ENCODE results near the gene SRCIN1. TPM values are rescaled to one million over a fixed set of nuclear protein-coding genes. Genes with fewer than 3 reads are reported as not detected.
A peak's percentile ranks its signal among the peaks of the same experiment; 100 is the strongest.

The SRCIN1 gene
- total and polyA plus RNA-seq, 12 donors: 0.27 to 3.2 (median 1.2) TPM

DNA sequence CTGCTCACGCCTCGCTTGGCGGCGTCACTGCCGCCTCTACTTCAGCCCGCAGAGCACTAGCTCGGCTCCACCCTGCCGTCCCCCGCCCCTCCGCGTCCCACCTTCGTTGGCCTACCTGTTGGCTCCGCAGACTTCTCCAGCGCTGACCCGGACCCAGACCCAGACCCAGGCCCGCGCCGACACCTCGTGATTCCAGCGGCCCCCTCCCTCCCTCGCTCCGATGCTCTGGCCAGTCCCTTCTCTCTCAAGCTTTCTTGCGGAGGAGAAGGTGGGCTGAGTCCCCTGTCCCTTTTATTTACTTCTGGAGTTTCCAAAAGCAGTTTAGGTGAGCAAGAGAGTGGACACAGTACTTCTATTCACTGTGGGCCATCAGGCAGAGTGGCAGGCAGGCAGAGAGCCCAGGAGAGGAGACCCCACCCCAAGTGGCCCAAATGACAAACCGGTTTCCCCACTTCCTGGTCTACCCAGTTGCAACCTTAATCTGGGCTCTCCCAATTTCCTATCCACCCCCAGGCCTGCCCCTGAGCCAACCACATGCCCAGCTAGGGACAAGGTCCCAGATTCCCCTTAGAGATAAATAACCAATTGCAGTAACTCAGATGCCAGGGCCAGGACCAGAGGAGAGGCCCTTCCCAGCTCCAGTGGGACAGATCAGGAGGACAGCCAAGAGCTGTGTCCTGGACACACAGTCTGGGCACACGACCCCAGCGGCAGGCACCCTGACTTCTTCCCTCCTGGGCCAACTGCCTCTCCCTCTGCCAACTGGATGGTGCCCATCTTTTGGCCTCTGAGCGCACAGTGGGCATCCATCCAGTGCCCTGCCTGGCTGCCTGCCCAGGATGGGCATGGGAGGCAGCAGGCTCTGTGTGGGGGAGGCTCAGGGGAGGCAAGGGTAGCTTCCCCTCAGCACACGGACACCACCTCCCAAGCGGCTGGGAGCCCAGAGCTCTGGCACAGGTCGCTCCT lies 1.2 kb upstream of the SRCIN1 start:
- intact Hi-C loops (cut with DNase I): no loop called here
- peak; percentile 64 to 75 for DNase-seq
- Histone ChIP-seq H3K4me3 (peak overlapping the region in 9 of 10 donors; percentile 39 to 57 (median 53)), H3K4me1 (peaks cover 6 to 20% (median 16%) of the 10 kb centered on the region in 9 donors), H3K9me3 (peaks cover 0 to 7% (median 1%) of the 10 kb centered on the region in 11 donors), H3K27me3 (peaks cover 0 to 97% (median 77%) of the 10 kb centered on the region in 7 donors), H3K36me3 (no peaks in the 10 kb centered on the region), H3K27ac (peak overlapping the region in 4 of 10 donors; percentile 13 to 58 (median 49))
- WGBS, 2 donors: 8 to 9% methylated on average over 30 of the region's 30 CpGs
- ATAC-seq: peak; percentile 56 to 94 (median 84)
- TF ChIP-seq, protein P1, sequence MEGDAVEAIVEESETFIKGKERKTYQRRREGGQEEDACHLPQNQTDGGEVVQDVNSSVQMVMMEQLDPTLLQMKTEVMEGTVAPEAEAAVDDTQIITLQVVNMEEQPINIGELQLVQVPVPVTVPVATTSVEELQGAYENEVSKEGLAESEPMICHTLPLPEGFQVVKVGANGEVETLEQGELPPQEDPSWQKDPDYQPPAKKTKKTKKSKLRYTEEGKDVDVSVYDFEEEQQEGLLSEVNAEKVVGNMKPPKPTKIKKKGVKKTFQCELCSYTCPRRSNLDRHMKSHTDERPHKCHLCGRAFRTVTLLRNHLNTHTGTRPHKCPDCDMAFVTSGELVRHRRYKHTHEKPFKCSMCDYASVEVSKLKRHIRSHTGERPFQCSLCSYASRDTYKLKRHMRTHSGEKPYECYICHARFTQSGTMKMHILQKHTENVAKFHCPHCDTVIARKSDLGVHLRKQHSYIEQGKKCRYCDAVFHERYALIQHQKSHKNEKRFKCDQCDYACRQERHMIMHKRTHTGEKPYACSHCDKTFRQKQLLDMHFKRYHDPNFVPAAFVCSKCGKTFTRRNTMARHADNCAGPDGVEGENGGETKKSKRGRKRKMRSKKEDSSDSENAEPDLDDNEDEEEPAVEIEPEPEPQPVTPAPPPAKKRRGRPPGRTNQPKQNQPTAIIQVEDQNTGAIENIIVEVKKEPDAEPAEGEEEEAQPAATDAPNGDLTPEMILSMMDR (IDR thresholded peaks at IDR 0.05): peak in 3 of 9 donors; percentile 2 to 22 (median 4)

DNA sequence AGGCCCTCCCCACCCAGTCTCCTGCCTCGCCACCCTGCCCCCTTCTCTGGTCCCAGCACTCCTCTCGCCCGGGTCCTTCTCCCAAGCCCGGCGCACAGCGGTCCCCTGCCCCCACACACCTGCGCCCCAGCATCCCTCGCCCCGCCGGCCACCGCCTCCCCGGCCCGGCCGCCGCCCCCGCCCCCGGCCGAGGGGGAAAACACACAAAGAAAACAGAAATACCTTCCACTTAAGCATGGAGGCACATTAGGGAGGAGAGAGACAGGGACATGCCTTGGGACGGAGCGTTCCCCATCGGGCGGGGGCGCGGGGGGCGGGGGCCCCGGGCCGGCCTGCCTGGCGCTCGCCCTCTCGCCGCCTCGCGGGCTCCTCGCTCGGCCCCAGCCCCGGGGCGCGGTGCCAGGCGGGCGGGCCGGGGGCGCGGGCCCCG lies 326 bp downstream of the SRCIN1 start:
- DNase-seq (no peak), ATAC-seq (no peak)
- WGBS, 2 donors: 1% methylated on average over 22 to 44 of the region's 44 CpGs
- TF ChIP-seq, protein P1 (IDR thresholded peaks at IDR 0.05): no peak
- peaks cover 0 to 97% (median 73%) of the 10 kb centered on the region in 7 donors for H3K27me3 ChIP-seq
- intact Hi-C loops (cut with DNase I): no loop called here
- no peak overlapping the region for H3K27ac ChIP-seq
- peaks cover 6 to 24% (median 17%) of the 10 kb centered on the region in 9 donors for H3K4me1 ChIP-seq
- H3K4me3 ChIP-seq: peak overlapping the region in 9 of 10 donors; percentile 14 to 55 (median 41)
- H3K9me3 ChIP-seq: no peaks in the 10 kb centered on the region
- no peaks in the 10 kb centered on the region for H3K36me3 ChIP-seq

DNA sequence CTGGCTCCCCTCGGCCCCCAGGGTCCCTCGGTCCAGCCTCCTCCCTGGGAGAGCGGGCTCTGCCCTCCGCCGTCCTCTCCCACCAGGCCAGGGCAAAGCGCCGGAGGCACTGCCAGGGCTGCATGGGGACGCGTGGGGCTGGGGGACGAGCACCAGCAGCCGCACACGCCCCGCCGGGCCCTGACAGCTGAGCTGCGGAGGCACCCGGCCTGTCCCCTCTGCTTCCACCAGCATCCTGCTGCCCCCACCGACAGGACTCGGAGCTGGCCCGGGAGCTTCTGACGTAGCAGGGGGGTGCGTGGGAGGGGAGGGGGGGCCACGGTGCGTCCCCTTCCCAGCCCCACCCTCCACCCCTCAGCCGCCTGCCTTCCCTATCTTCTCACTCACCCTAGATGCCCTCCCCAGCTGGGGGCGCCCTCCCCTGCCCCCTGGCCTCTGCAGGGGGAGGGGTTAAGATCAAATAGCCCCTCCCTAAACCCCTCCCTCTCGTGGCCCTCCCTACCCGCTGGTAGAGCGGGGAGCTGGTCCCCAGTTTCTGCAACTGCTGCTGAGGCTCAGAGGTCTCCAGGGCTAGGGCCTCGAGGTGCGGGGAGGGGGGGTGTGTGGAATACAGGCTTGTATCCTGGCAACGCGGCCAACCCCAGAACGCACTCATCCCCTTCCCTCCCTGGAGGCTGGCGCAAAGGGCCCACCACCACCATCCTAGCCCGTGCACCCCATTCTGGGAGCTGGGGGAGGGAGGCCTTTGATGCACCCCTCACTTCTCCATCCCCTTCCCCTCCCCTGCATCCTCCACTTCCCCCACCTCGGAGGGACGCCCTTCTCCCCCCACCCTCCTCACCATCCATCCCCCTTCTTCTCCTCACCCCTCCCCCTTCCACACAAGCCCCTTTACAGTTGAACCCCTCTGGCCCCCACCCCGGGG lies 1.0 kb downstream of the SRCIN1 start:
- intact Hi-C loops (cut with DNase I): loop anchor here in 1 of 10 donors (5.0 kb wide), 1 partner anchor 57 kb away; no protein-coding TSS in a partner anchor
- peak overlapping the region in 2 of 10 donors; percentile 36 to 55 for H3K4me3 ChIP-seq

More for the DNA sequence above, 1.0 kb downstream of the SRCIN1 start:
- no peak for DNase-seq
- 6 to 15% methylated on average over 34 to 38 of the region's 38 CpGs for WGBS, 2 donors
- Histone ChIP-seq H3K9me3 (no peaks in the 10 kb centered on the region), H3K36me3 (no peaks in the 10 kb centered on the region), H3K27me3 (peaks cover 0 to 97% (median 69%) of the 10 kb centered on the region in 7 donors), H3K4me1 (peaks cover 6 to 24% (median 17%) of the 10 kb centered on the region in 9 donors), H3K27ac (no peak overlapping the region)
- no peak for ATAC-seq
- TF ChIP-seq, protein P1 (IDR thresholded peaks at IDR 0.05): no peak
